ENCODE measurements around the gene ANKRD11.

DNA sequence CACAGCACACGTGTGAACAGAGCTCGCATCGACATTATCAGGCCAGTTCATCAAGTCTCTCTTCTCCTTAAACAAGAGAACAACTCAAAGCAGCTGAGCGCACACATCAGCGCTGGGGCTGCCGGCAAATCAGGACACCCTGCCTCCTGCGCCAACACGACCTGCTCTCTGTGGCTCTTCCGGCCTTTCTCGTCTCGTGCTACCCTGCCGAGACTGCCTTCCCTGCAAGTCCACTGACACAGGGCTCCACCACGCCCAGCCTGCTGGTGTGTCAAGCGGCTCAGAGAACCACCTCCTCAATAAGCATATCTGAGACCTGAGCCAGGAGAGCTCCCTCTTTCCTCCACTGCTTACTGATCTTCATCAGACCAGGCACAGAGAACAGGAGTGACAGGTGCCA, 176.0 kb downstream of the ANKRD11 start:
- TF ChIP-seq, protein P1, sequence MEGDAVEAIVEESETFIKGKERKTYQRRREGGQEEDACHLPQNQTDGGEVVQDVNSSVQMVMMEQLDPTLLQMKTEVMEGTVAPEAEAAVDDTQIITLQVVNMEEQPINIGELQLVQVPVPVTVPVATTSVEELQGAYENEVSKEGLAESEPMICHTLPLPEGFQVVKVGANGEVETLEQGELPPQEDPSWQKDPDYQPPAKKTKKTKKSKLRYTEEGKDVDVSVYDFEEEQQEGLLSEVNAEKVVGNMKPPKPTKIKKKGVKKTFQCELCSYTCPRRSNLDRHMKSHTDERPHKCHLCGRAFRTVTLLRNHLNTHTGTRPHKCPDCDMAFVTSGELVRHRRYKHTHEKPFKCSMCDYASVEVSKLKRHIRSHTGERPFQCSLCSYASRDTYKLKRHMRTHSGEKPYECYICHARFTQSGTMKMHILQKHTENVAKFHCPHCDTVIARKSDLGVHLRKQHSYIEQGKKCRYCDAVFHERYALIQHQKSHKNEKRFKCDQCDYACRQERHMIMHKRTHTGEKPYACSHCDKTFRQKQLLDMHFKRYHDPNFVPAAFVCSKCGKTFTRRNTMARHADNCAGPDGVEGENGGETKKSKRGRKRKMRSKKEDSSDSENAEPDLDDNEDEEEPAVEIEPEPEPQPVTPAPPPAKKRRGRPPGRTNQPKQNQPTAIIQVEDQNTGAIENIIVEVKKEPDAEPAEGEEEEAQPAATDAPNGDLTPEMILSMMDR (conservative IDR thresholded peaks at IDR 0.05 in 1 of 2, IDR thresholded peaks at IDR 0.05 in 1 of 2; ENCODE audit: low read depth in 1 of 2, low read length in 2 of 2): no peak
- no peak for TF ChIP-seq EZH2 (IDR thresholded peaks at IDR 0.05; ENCODE audit: low read length, missing control alignments)
